ENCODE data around the gene APP.

Gene APP

GRCh38 chr21:25949701-25950100 lies 220.9 kb downstream of the APP start:
- no peak overlapping the region for H3K4me2 ChIP-seq (ENCODE audit: low read length)
- H3K36me3 ChIP-seq (ENCODE audit: insufficient read depth, low read length), result no peaks in the 10 kb centered on the region

DNA sequence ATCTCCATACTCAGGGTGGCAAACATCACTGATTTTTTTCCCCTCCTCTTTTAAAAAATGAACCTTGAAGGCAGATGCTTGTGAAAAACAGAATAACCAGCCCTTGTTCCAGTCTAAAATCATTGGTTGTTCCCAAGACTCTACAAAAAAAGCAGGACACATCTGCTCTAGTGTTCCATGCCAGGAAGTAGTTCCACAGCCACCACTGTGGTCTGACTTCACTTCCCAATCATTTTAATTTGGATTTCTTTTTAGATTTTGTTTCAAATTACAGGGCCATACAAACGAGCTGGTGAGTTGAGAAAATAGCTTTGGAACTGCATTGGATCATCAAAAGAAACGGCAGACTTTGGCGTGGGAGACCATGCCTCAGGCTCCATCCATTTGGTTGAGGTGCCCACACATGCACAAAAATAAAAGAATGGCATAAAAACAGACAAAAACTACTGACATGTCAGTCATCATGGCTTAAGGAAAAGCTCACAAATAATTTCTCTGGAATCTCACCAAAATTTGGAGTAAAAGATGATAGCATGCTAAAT lies 225.8 kb downstream of the APP start:
- Histone ChIP-seq H3K36me3 (ENCODE audit: insufficient read depth, low read length) (no peaks in the 10 kb centered on the region), H3K4me3 (ENCODE audit: low read depth, low read length, poor library complexity, severe bottlenecking) (no peak overlapping the region), H3K9ac (ENCODE audit: low read length) (no peak overlapping the region), H3K27me3 (ENCODE audit: insufficient read depth, low read length) (no peaks in the 10 kb centered on the region), H3K9me2 (ENCODE audit: low read depth, low read length) (no peaks in the 10 kb centered on the region), H3K4me2 (ENCODE audit: low read length) (no peak overlapping the region), H2AFZ (ENCODE audit: low read length) (no peak overlapping the region), H3K27ac (ENCODE audit: low read depth, low read length, poor library complexity, severe bottlenecking) (no peak overlapping the region), H4K20me1 (ENCODE audit: insufficient read depth, low read length) (no peaks in the 10 kb centered on the region), H3F3A (ENCODE audit: insufficient read depth, low read length) (no peaks in the 10 kb centered on the region), H3K4me1 (ENCODE audit: insufficient read depth, low read length, severe bottlenecking) (no peaks in the 10 kb centered on the region), H3K79me2 (ENCODE audit: insufficient read depth, low read length) (no peaks in the 10 kb centered on the region), H3K9me3 (ENCODE audit: low read length) (0 out of 2 replicates have a peak, but pooled peaks cover 2% of the 10 kb centered on the region)
- no peak for TF ChIP-seq CTCF (IDR thresholded peaks at IDR 0.05; ENCODE audit: low read length)
- no peak for TF ChIP-seq EZH2 (IDR thresholded peaks at IDR 0.05; ENCODE audit: borderline replicate concordance, low read length)

More at GRCh38 chr21:25949701-25950100, 220.9 kb downstream of the APP start:
- H3K9me2 ChIP-seq (ENCODE audit: low read depth, low read length), result no peaks in the 10 kb centered on the region
- no peak overlapping the region for H3K4me3 ChIP-seq (ENCODE audit: low read depth, low read length, poor library complexity, severe bottlenecking)
- H3K79me2 ChIP-seq (ENCODE audit: insufficient read depth, low read length), result no peaks in the 10 kb centered on the region
- no peak for TF ChIP-seq CTCF (IDR thresholded peaks at IDR 0.05; ENCODE audit: low read length)
- no peak for TF ChIP-seq EZH2 (IDR thresholded peaks at IDR 0.05; ENCODE audit: borderline replicate concordance, low read length)
- no peak overlapping the region for H2AFZ ChIP-seq (ENCODE audit: low read length)
- H3K9ac ChIP-seq (ENCODE audit: low read length), result no peak overlapping the region
- 0 out of 2 replicates have a peak, but pooled peaks cover 2% of the 10 kb centered on the region for H3K9me3 ChIP-seq (ENCODE audit: low read length)
- no peaks in the 10 kb centered on the region for H3K27me3 ChIP-seq (ENCODE audit: insufficient read depth, low read length)
- no peaks in the 10 kb centered on the region for H3K4me1 ChIP-seq (ENCODE audit: insufficient read depth, low read length, severe bottlenecking)
- H4K20me1 ChIP-seq (ENCODE audit: insufficient read depth, low read length), result no peaks in the 10 kb centered on the region
- H3K27ac ChIP-seq (ENCODE audit: low read depth, low read length, poor library complexity, severe bottlenecking), result no peak overlapping the region
- H3F3A ChIP-seq (ENCODE audit: insufficient read depth, low read length), result no peaks in the 10 kb centered on the region

DNA sequence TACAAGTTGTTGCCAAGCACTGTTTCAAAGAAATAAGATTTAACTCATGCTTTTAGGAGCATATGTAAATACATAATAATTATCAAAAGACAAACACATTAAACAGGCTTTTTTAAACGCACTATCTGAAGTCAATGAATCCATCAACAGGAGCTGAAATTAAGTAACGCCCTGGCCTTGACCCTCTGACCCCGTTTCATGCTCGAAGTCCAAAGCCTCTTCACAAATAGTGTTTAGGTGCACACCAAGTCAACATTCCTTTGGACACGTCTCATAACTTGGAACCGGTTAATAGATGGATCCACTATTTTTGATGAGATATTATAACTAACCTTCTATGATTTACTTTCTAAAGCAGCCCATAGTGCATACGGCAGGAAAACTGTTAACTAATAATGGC lies 226.5 kb downstream of the APP start:
- no peak overlapping the region for H3K27ac ChIP-seq (ENCODE audit: low read depth, low read length, poor library complexity, severe bottlenecking)
- no peak overlapping the region for H2AFZ ChIP-seq (ENCODE audit: low read length)
- no peaks in the 10 kb centered on the region for H3K36me3 ChIP-seq (ENCODE audit: insufficient read depth, low read length)
- no peaks in the 10 kb centered on the region for H3K4me1 ChIP-seq (ENCODE audit: insufficient read depth, low read length, severe bottlenecking)
- no peaks in the 10 kb centered on the region for H4K20me1 ChIP-seq (ENCODE audit: insufficient read depth, low read length)
- H3K9me3 ChIP-seq (ENCODE audit: low read length), result 0 out of 2 replicates have a peak, but pooled peaks cover 2% of the 10 kb centered on the region
- TF ChIP-seq CTCF (IDR thresholded peaks at IDR 0.05; ENCODE audit: low read length), result no peak
- TF ChIP-seq EZH2 (IDR thresholded peaks at IDR 0.05; ENCODE audit: borderline replicate concordance, low read length), result no peak
- H3K4me2 ChIP-seq (ENCODE audit: low read length), result no peak overlapping the region
- H3K4me3 ChIP-seq (ENCODE audit: low read depth, low read length, poor library complexity, severe bottlenecking), result no peak overlapping the region
- no peaks in the 10 kb centered on the region for H3F3A ChIP-seq (ENCODE audit: insufficient read depth, low read length)
- H3K79me2 ChIP-seq (ENCODE audit: insufficient read depth, low read length), result no peaks in the 10 kb centered on the region
- H3K9me2 ChIP-seq (ENCODE audit: low read depth, low read length), result no peaks in the 10 kb centered on the region
- H3K9ac ChIP-seq (ENCODE audit: low read length), result no peak overlapping the region
- no peaks in the 10 kb centered on the region for H3K27me3 ChIP-seq (ENCODE audit: insufficient read depth, low read length)
